Kidney (tissue), 14 donors: ENCODE results near the gene GIPC2. TPM values are rescaled to one million over a fixed set of nuclear protein-coding genes. Genes with fewer than 3 reads are reported as not detected.

Source experiments
- DNase-seq, 5 donors: peaks; one replicate each; pipeline ENCODE4 v3.0.0-alpha.2; 2013 to 2020
- FAIRE-seq: peaks from 2 replicates; lab custom pipeline; 2012; peaks lifted over from hg19 to GRCh38; lab: Jason Lieb, UNC
- H3K27ac ChIP-seq, 2 donors: one replicate each; pipeline ENCODE4 v1.7.0; 2013; ENCODE audit warnings: low read depth in 2 of 2, low read length in 2 of 2, inconsistent platforms in 1 of 2
- H3K27me3 ChIP-seq: one replicate; pipeline ENCODE4 v1.7.1; 2013; ENCODE audit warnings: low read length, inconsistent platforms; ENCODE audit not compliant: control insufficient read depth, insufficient read depth
- H3K36me3 ChIP-seq, 3 donors: one replicate each; pipeline versions ENCODE4 v1.7.0 to v1.7.1; 2013; ENCODE audit warnings: low read length in 3 of 3, control low read depth in 1 of 3, inconsistent platforms in 1 of 3; ENCODE audit not compliant: insufficient read depth in 3 of 3, control insufficient read depth in 2 of 3
- H3K4me1 ChIP-seq, 3 donors: one replicate each; pipeline versions ENCODE4 v1.7.0 to v1.7.1; 2013; ENCODE audit warnings: low read length in 3 of 3, inconsistent platforms in 1 of 3, low read depth in 1 of 3; ENCODE audit not compliant: control insufficient read depth in 2 of 3, insufficient read depth in 2 of 3
- H3K4me3 ChIP-seq, 3 donors: one replicate each; pipeline versions ENCODE4 v1.7.0 to v1.8.1; 2013; ENCODE audit warnings: low read length in 3 of 3, control low read depth in 1 of 3, inconsistent platforms in 1 of 3
- H3K9ac ChIP-seq, 3 donors: one replicate each; pipeline versions ENCODE4 v1.7.0 to v1.7.1; 2013; ENCODE audit warnings: low read length in 3 of 3, control low read depth in 1 of 3, inconsistent platforms in 1 of 3
- H3K9me3 ChIP-seq, 3 donors: one replicate each; pipeline versions ENCODE4 v1.7.0 to v1.7.1; 2013; ENCODE audit warnings: low read length in 3 of 3, control low read depth in 1 of 3, inconsistent platforms in 1 of 3; ENCODE audit not compliant: control insufficient read depth in 2 of 3, insufficient read depth in 1 of 3
- CTCF ChIP-seq: IDR thresholded peaks from 3 replicates; pipeline ENCODE4 v1.5.1; 2012; ENCODE audit warnings: mild to moderate bottlenecking, moderate library complexity, borderline replicate concordance; ENCODE audit not compliant: insufficient read depth; ENCODE audit errors: extremely low read depth
- intact Hi-C: fragments of 100-400 bp; cut with DNase I; formaldehyde crosslinking; loops from one replicate; pipeline ENCODE4 v1.11.1; 2022
- polyA plus RNA-seq: library from polyadenylated mRNA; stranded (reverse); fragments of 350-450 nt; fragmentation: Illumina TruSeq; extraction: RNeasy Lipid Tissue Mini Kit (QIAGEN cat#74804); gene quantifications from one replicate; pipeline ENCODE4 v1.2.3, GENCODE V29; 2014; ENCODE audit warnings: low read depth, low replicate concordance; ENCODE audit not compliant: insufficient read depth
- total RNA-seq: library from RNA; stranded (reverse); fragmentation: NEBNext Ultra II Directional; extraction: Animal tissue kit (Norgen Biotek cat#: 25700); gene quantifications from one replicate; pipeline ENCODE4 v1.2.1, GENCODE V29; 2021
- donor health status: control.
- donor health status: control.
- donor health status: control.
- donor health status: control.
- donor health status: control.
- donor health status: DM: yes; HTN: yes; CAD: no.
- donor health status: Normal renal cell carcinoma (clear cell type).

Gene GIPC2
- total and polyA plus RNA-seq, 2 donors from 2014 or later = 10.7 to 20.3 TPM

- TF ChIP-seq CTCF = no peak
- H3K27ac ChIP-seq = no peak overlapping the region
- H3K9ac ChIP-seq = no peak overlapping the region
- H3K27me3 ChIP-seq = no peaks in the 10 kb centered on the region
- H3K36me3 ChIP-seq = no peaks in the 10 kb centered on the region
- no peak overlapping the region for H3K4me3 ChIP-seq
- no peaks in the 10 kb centered on the region for H3K9me3 ChIP-seq
- intact Hi-C loops = no loop called here
- H3K4me1 ChIP-seq = peaks cover 0 to 3% (median 0%) of the 10 kb centered on the region in 3 donors
- no peak for DNase-seq
- FAIRE-seq = no peak
Observed at GRCh38 chr1:78146205-78146771, 100.5 kb downstream of the GIPC2 start.

GRCh38 chr1:78147031-78147430 is 101.3 kb downstream of the GIPC2 start:
- no peaks in the 10 kb centered on the region for H3K36me3 ChIP-seq
- H3K4me1 ChIP-seq = peaks cover 0 to 3% (median 0%) of the 10 kb centered on the region in 3 donors
- H3K27me3 ChIP-seq = no peaks in the 10 kb centered on the region
- no peak overlapping the region for H3K4me3 ChIP-seq
- no peak for TF ChIP-seq CTCF
- H3K9me3 ChIP-seq = no peaks in the 10 kb centered on the region
- no peak overlapping the region for H3K9ac ChIP-seq
- intact Hi-C loops = no loop called here
- DNase-seq (no peak), FAIRE-seq (no peak)
- H3K27ac ChIP-seq = no peak overlapping the region

- no peak overlapping the region for H3K27ac ChIP-seq
- intact Hi-C loops = no loop called here
- no peaks in the 10 kb centered on the region for H3K4me1 ChIP-seq
- no peak overlapping the region for H3K9ac ChIP-seq
- H3K4me3 ChIP-seq = no peak overlapping the region
- no peak for TF ChIP-seq CTCF
- no peaks in the 10 kb centered on the region for H3K36me3 ChIP-seq
- H3K9me3 ChIP-seq = no peaks in the 10 kb centered on the region
- no peaks in the 10 kb centered on the region for H3K27me3 ChIP-seq
- DNase-seq (no peak), FAIRE-seq (no peak)
Observed at GRCh38 chr1:78153092-78153736, 107.4 kb downstream of the GIPC2 start.
